T-helper 22 cell (primary cell): ENCODE data around the gene RAPGEF1.

Source experiments
- DNase-seq: peaks from one replicate; pipeline ENCODE4 v3.0.0-alpha.2; 2020; ENCODE audit warnings: low read depth

The RAPGEF1 gene

DNA sequence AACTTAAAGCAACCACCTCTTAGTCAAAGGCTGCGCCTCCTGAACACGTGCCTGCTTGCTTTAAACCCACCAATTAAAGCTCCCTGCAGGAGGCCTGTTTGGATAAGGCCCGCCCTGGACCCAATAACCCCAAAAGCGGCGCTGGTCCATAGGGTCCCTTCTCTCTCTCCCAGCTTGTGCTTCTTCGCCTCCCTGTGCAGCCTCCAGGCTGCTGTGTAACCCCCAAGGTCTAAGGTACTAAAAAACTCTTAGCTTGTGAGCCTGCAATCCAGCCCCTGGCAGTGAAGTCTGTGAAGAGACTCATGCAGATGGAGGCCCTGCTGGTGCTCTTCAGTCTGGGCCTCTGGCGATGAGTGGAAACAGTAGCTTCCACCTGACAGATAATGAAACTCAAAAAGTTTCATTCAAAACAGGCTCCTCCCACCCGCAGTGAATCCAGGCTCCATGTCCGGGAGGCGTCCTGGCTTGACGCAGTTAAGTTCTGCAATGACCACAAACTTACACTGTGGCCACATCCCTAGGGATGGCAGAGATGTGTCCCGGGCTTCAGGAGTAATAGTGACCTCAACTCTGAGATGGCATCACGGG is 97.3 kb downstream of the RAPGEF1 start:
- DNase-seq: no peak

DNA sequence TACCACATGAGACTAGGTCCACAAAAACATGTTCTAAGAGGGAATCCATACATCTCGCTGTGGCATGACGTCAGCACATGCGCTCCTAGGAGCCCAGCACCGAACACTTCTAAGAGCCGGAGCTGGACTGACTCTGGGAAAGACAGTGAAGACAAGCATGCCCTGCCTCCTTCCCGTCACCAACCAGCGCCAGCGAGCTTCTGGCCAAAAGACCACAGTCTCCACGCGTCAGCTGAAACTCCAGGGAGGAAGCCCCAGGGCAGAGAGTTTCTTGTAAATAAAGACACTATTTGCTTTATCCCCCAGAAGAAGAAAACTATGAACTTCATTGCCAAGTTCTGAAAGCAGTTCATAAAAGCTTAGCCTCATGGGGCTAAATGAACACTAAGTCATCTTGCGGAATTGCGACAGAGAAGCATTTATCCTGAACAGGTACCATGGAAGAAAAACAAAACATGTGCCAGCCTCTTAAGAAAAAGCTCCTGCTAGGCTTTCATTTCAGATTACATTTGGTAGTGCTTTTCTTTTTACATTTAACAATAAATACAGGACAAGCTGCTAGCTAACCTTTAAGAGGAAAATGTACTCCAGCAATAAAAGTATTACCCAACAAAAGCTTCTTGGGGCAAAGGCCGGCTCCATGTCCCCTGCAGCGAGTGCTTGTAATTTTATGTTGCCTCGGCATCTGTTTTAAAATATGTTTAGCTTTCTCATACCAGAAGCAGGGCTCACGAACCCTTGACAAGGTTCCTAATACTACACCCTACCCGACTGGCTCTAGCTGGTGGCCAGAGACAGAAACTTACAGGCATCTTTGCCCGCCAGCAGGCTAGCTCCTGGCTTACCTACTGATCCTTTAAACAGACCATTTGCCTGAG is 98.0 kb downstream of the RAPGEF1 start:
- no peak for DNase-seq

DNA sequence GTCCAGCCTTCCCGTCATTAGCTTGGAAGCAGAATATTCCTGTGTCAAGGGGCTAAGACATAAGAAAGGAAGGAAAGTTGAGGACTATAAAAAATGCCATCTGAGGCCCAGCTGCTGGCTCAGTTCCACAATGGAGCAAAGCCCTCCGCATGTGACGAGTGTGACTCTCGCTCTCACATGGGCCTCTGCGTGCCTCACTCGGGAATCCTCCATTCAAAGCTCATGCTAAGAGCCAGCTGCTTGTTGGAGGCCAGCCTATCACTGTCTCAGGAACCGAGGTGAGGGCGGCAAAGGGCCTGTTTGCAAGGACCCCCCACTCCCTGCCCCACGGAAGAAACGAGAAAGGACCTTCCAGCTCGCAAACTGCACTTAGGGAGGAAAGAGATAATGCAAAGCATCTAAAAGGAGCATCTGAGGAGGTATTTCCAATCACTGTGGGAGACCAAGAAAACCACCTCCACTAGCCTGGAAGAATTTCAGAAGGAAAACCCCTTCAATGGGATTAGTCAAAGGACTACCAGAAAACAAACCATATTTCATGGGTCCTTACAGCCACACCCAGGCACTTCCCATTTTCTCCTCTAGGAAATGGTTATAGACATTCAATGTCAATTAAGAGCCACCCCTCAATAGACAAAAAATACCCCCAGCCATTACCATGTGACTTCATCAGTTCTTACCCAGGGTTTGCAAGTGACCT is 99.3 kb downstream of the RAPGEF1 start:
- no peak for DNase-seq

DNA sequence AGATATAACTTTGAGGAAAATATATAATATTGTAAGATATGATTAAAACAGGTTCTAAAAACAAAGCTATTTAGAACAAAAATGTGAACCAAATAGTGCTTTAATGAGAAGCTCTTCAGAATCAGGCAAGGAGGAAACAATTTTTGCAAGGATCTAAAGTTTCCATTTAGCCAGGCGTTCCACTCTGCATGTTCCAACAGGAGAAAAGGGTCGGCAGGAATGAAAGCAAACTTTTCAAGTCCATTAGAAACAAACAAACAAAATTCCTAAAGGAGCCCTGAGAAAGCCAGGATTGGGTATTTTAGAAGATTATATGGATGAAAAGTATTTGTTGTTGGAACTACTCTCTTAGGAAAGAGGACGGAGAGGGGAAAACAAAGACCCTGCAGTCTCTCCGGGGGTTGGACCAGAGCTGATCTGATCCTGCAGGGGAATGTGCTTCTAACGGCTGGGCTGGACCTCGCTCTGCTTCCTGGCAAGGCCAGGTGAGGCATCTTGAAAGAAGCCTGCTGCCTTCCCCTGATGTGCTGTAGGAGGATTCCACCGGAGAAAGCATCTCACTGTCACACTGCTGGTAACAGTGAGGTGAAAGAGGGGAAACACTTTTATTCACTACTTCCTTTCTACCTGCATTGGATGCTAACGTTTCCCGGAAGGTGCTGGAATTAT is 100.0 kb downstream of the RAPGEF1 start:
- DNase-seq: no peak

DNA sequence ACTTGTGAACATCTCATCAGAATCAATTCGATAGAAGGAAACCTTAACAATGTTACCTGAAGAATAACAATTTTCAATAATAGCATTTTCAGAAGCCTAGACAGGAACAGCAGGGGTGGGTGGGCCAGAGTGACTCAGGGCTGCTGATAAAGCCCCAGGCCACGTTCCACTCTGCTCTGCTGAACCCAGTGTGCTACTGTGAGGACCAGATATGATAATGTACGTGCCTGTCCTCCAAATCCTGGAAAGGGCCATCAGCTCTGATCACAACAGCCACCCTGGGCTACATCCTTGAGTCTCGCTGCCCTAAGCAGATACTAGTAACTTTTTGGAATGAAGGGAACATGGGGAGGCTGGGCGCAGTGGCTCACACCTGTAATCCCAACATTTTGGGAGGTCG is 103.3 kb downstream of the RAPGEF1 start:
- no peak for DNase-seq

DNA sequence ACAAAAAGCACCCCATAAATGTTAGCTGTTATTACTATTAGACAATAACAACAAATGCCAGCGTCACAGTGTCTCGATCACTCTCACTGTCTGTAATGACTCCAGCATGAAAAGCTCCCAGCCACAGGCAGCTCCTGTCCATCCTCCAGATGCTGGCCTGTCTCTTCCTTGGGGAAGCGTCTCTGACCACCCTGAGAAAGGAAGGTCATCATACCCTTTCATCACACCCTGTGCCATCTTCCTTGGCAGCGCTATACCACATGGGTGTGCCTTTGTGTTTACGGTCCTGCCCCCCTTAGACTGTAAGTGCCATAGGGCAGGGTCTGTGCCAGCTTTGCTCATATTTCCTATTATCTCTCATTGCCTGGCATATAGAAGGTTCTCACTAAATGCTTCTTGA is 104.0 kb downstream of the RAPGEF1 start:
- DNase-seq: no peak

DNA sequence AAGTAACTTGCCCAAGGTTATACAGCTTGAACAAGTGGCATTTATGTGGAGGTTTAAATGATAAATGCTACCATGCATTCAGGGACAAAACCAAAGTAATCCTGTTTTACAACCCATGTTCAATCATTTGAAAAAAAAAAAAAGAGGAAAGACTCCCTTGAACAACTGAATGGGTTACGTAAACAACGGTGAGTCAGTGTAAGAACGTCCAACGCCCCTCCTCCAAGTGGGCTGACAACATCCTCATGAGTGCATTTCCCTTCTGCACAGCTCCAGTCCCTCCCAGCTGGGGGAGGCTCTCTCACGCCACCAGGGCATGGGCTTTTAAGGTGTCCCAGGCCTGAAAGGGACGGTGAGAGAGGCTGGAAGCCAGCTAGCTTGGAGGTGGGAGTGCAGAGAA is 104.6 kb downstream of the RAPGEF1 start:
- peak; percentile 73 for DNase-seq

DNA sequence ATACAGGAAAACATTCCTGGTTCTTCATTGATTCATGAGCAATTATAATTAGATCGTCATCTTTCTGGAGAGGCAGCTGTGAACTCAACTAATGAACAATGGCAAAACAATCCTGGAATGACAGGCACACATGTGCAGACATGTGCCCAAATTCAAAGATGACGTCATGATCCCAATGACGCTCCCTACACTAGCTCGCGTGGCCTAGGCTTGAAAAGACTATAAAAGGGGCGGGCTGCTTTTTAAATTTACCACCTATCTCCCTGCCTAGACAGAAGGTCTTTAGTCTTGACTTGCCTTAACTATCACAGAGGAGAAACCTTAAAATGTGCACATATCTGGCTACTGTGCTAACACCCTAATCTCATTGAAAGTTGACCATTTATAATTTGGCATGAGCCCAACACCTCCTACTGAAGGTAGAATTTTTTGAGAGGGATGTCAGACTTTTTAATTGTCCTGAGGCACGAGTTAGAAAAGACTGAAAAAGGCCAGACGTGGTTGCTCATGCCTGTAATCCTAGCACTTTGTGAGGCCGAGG is 106.3 kb downstream of the RAPGEF1 start:
- no peak for DNase-seq

DNA sequence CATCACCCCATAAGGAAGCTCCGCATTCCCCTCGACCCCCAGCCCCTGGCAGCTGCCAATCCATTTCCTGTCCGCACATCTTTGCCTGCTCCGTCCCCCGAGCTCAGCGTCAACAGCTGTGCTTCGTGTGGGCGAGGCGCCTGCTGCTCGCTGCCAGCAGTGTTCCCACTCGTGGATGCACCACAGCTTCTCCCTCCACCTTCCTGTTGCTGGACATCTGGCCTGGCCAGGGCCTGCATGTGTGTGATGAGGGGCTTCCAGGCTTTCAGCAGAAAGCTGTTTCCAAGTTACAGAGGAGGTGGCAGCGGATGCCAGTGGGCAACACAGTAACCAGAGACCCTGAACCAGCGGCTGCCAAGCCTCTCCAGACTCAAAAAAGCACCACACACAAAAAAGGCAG is 108.6 kb downstream of the RAPGEF1 start:
- no peak for DNase-seq

DNA sequence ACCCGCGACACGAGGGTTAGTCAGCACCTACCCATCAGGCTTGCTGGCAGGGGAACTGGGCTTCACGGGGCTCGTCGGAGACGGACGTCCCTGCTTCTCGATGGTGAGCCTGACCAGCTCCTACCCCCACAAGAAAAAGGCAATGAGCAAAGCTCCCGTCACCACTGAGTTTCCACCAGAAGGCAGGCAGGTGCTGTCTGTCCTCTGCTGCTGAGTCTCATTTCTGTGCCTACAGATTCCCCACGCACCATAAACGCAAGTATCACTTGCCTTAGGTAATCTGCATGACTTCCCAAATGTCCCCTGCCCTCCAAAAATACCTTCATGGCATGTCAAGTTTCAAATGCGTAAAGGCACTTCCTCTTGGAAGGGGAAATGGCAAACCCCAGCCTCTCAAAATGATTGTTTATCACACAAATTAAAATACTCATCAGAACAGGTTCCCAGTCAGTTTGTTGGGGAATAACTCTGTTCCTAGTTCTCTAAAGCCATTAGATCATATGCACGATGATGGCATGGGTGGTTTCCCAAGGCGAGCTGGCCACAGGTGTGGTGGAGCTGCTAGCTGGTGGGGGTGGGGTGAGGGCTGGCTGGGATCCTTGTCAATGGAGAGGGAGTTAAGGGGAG is 109.6 kb downstream of the RAPGEF1 start:
- no peak for DNase-seq

DNA sequence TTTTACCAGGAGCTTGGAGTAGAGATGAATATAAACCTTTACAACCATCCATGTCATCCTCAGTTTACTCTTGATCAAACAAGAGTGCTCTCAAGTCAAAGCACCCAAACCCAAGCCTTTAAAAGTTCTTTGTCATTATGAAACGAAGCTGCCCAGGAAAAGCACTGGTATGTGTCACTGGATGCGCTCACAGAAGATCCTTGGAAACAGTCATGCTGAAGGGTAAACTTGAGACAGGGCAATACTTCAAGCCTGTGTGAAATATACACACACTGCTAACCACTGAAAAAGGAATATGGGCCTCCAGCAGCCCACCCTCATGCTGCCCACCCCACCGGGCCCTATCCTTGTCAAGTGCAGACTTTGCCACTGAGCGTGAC is 110.1 kb downstream of the RAPGEF1 start:
- no peak for DNase-seq

DNA sequence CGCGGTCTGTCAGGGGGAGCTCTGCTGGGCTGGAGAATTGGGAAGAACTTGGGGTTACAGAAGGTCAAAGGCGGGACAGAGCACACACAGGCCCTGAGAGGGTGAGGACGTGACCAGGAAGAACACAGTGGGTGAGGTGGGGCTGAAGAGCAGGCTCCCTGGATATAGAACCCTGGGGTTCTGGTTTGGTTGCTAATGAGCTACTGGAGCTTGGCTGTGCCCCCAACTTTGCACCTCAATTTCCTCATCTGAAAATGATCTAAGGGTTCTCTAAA is 110.7 kb downstream of the RAPGEF1 start:
- no peak for DNase-seq

DNA sequence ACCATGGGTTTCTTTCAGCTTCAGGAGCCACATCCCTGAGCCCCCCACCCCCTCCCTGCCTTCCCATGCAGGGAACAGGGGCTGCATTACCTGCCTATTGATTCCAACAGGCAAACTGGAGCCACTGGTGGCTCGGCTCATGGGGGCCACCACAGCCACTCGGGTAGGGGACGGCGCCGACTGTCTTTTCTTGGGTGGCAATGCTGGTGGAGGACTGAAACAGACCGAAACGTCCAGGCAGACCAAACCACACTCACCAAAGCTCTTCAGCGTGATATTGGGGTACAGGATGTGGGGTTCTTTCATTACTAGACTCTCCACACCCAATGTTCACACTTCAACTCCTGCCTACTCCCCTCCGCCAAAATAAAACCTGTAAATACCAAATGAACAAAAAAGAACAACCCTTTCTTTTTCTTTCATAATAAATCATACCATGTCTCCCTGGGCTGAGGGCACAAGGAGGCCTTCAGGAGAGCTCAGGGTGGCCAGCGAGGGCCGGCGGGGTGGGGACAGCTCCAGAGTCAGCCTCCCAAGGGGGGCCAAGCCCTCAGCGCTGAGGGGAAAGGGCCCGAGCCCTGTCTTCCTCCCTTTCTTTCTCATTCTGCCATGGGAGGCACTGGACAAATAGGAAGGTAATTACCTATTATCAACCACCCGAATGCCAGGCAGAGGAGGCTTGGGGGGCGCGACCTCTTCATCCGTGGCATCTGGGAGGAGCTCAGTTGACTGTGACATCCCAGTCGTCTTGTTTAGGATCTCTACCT is 111.2 kb downstream of the RAPGEF1 start:
- no peak for DNase-seq

DNA sequence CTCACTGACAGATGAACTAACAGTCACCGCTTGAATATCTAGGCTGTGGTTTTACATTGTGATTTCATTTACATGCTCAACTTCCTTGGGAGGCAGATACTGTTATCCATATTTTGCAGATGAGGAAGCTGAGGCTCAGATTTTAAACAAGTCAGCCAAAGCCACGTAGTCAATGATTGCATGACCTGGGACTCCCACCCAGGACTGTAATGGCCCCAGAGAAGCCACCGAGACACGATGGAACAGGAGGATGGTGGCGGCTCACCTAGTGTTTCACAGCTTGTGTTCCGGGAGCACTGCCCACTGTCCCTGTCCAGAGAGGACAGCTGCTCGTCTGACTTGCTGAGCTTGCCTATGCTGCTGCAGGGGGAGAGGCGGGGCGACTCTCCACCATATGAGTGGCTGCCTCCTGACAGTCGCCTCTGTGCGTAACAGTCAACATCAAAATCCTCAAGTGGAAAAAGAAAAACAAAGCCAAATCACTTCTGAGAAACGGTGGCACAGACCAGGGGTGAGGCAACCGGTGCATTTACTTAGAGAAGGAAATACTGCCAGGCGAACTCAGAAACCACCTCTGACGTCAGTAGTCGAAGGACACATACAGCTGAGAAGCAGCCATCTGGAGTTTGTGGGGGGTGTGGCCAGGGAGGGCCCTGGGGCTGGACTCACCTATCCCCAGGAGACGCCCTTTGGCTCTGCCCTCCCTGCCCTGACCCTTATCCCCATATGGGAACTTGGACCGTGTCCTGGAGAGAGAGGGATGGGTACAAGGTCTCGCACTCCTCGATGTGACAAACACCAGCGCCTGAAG is 112.0 kb downstream of the RAPGEF1 start:
- peak; percentile 27 for DNase-seq

DNA sequence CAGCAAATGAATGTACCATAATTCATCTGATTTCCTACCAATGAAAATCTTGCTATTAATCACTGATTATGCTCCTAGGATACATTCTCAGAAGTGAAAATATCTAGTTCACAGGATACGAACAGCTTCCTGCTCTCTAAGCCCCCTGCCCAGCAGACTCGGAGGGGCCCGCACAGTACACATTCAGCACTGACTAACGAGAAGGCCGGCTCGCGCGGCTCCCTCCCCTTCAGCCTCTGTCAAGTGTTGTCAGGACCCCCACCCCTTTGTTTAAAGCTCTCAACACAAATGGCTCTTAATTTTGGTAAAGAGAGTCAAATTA is 112.6 kb downstream of the RAPGEF1 start:
- no peak for DNase-seq

DNA sequence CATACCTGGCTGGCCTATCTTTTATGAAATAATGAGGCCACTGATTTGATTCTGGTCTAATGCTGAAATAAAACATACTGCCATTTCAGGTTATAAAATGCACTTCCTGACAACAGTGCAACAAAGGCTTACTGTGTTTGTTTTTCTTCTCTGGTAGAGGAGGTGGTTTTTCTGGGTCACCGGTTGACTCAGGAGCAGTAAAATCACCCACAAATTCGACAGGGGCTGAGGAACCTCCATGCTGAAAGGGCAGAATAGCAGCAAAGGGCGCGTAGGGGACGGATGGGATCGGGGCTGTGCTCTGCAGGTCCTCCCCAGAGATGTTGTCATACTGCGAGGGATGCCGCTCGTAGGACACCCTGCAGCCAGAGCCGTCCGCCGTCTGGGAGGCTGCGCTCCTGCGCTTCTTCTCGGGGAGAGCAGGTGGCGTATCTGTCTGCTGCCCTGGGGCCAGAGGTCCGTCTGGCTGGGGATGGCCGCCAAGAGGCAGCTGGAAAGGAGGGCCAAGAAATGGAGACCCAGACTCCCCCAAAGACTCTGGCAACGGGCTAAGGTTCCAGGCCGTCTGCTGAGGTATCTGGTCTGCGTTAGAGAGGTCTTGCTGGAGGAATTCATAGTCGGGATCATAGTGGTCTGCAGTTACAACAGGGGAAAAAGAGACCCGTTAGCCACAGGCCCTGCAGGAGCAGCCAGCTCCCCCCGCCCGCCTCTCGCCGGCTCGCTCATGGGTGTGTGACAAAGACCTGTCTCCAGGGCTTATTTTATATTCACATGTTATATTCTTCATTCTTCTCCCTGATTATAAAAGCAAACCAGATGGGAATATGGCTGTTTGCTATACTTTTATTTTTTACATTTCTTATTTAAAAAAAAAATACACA is 113.8 kb downstream of the RAPGEF1 start:
- DNase-seq: no peak

DNA sequence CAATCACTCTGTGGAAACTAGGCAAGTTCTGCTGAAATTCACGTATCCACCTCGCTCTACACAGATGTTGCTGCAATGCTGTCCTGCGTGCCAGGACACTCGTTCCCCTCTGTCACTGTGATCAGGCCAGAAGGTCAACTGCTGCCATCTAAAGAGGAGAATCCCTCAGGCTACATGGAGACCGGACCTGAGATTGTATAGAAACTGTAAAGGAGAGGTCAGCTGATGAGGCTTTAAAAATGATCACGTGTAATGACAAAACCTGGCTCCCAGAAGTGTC is 114.4 kb downstream of the RAPGEF1 start:
- no peak for DNase-seq

DNA sequence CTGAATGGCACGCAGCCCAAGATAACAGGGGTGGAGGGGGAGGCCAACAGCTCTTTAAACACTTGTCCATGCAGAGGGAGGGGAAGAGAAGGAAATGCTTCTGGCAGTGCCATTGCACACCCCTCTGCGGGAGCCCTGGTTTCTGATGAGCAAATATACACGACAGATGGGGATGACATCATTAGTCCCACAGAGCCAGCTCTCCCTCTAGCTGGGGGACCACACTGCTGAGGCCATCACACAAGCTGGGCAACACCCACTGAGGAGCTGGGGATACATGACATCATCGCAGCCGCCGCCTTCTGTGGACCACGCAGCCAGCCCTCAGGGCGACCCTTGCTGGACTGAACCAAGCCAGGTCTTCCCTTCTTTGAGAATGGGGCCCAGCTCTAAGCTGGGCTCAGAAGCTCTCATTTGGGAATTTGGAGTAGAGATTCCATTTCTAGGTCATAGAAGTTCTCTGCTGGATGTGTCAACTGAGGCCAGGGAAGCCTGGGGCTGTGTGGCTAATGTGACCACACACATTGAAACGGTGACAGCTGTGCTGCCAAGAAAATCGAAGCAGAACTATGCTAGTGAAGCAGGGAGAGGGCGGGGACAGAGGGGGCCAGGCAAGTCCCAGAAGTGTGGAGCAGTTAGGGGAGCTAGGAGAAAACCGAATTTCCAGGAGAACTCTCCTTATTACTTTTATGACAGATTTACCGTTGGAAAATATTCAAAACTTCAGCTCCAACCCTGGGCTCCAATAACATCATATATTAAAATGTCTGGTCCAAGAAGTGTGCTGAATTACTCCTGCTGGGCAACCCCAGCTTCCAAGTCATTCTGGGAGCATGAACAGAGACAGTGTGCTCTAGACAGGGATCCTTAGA is 115.0 kb downstream of the RAPGEF1 start:
- DNase-seq: no peak
